HCT116 (cell line): ENCODE measurements around the gene CD7. TPM values are rescaled to one million over a fixed set of nuclear protein-coding genes. Genes with fewer than 3 reads are reported as not detected.

Source experiments
- ATAC-seq: fragments of 200-7000 bp; cut with Tn5 transposase; 2 replicates; pipeline ENCODE4 v1.9.1; 2020; ENCODE audit warnings: mild to moderate bottlenecking, moderate library complexity
- BruUV-seq: library from RNA; stranded (reverse); fragments of 400-500 nt; replicated peaks from 2 replicates; lab custom pipeline; 2021; lab: Mats Ljungman, UMichigan
- CTCF ChIA-PET: fragments of 300-600 bp; sonication (Branson Sonifier 250); formaldehyde crosslinking; loops from one replicate; lab custom pipeline; 2021; ENCODE audit warnings: antibody characterized with exemption; lab: Charles Lee
- POLR2A ChIA-PET: fragments of 300-600, 350-600 bp; sonication (Branson Sonifier 250); formaldehyde crosslinking; loops from one replicate; lab custom pipeline; 2021; ENCODE audit warnings: antibody characterized with exemption; lab: Charles Lee
- RAD21 ChIA-PET, 2 experiments: fragments of 300-600 bp; sonication (Branson Sonifier 250); formaldehyde crosslinking; loops; one replicate each; lab custom pipeline; 2023; ENCODE audit warnings: low total read pairs in 2 of 2; ENCODE audit not compliant: uncharacterized antibody in 2 of 2, unreplicated experiment in 2 of 2, low non-redundant PET in 1 of 2; lab: Charles Lee
- DNase-seq: peaks from one replicate; pipeline ENCODE4 v3.0.0-alpha.2; 2010; ENCODE audit warnings: low read depth, low spot score
- H2AFZ ChIP-seq: fragments of 200-600 bp; shearing (Covaris generic), sonication (generic); 2 replicates; pipeline ENCODE4 v1.6.1; 2017; ENCODE audit warnings: low read depth, mixed run types, mixed read lengths, antibody characterized with exemption, low read length; ENCODE audit not compliant: poor library complexity, severe bottlenecking
- H3K27ac ChIP-seq: 2 replicates; pipeline ENCODE4 v1.5.1; 2012; ENCODE audit warnings: low read depth, low read length
- H3K27me3 ChIP-seq: fragments of 200-600 bp; sonication (generic); 2 replicates; pipeline ENCODE4 v1.6.1; 2016; ENCODE audit warnings: mixed run types, low read length, mixed read lengths; ENCODE audit not compliant: insufficient read depth
- H3K36me3 ChIP-seq, 2 experiments: fragments of 200-500 bp in 1 of 2; fragments of 200-600 bp in 1 of 2; sonication (Bioruptor generic) in 1 of 2; sonication (generic) in 1 of 2; 2 replicates each; pipeline versions ENCODE4 v1.5.1 to v1.6.1; 2014 to 2016; ENCODE audit warnings: low read length in 2 of 2, inconsistent platforms in 1 of 2, mixed read lengths in 1 of 2, mixed run types in 1 of 2; ENCODE audit not compliant: insufficient read depth in 2 of 2, control insufficient read depth in 1 of 2
- H3K4me1 ChIP-seq, 2 experiments: fragments of 200-600 bp in 1 of 2; sonication (generic) in 1 of 2; 2 replicates each; pipeline versions ENCODE4 v1.5.1 to v1.6.1; 2012 to 2017; ENCODE audit warnings: low read length in 2 of 2, inconsistent platforms in 1 of 2, mild to moderate bottlenecking in 1 of 2, mixed read lengths in 1 of 2, mixed run types in 1 of 2, moderate library complexity in 1 of 2; ENCODE audit not compliant: insufficient read depth in 2 of 2, control insufficient read depth in 1 of 2
- H3K4me2 ChIP-seq: fragments of 200-600 bp; sonication (generic); 2 replicates; pipeline ENCODE4 v1.6.1; 2017; ENCODE audit warnings: mixed run types, low read length, mixed read lengths
- H3K4me3 ChIP-seq, 2 experiments: fragments of 200-600 bp in 1 of 2; sonication (generic) in 1 of 2; replicated peaks in 1 of 2; 2 replicates each; pipeline ENCODE4 v1.5.1; 2011 to 2016; ENCODE audit warnings: low read length in 2 of 2, control low read depth in 1 of 2, low read depth in 1 of 2, mild to moderate bottlenecking in 1 of 2, mixed read lengths in 1 of 2, mixed run types in 1 of 2
- H3K79me2 ChIP-seq: fragments of 200-600 bp; sonication (generic); 2 replicates; pipeline ENCODE4 v1.6.1; 2017; ENCODE audit warnings: mild to moderate bottlenecking, mixed run types, low read length, moderate library complexity, mixed read lengths; ENCODE audit not compliant: insufficient read depth
- H3K9ac ChIP-seq: fragments of 200-600 bp; sonication (generic); 2 replicates; pipeline ENCODE4 v1.6.1; 2016; ENCODE audit warnings: low read length, mixed read lengths
- H3K9me2 ChIP-seq: fragments of 200-600 bp; sonication (generic), shearing (Covaris generic); 2 replicates; pipeline ENCODE4 v1.6.1; 2017; ENCODE audit warnings: mixed run types, mild to moderate bottlenecking, moderate library complexity; ENCODE audit not compliant: insufficient read depth
- H3K9me3 ChIP-seq, 2 experiments: fragments of 200-500 bp in 1 of 2; fragments of 200-600 bp in 1 of 2; sonication (Bioruptor generic) in 1 of 2; sonication (generic) in 1 of 2; 2 replicates each; pipeline ENCODE4 v1.6.1; 2014 to 2017; ENCODE audit warnings: low read length in 2 of 2, mixed read lengths in 2 of 2, inconsistent platforms in 1 of 2, low read depth in 1 of 2, mild to moderate bottlenecking in 1 of 2, mixed run types in 1 of 2, moderate library complexity in 1 of 2; ENCODE audit not compliant: control insufficient read depth in 1 of 2, insufficient read depth in 1 of 2
- H4K20me1 ChIP-seq: fragments of 200-600 bp; sonication (generic), shearing (Covaris generic); 2 replicates; pipeline ENCODE4 v1.6.1; 2017; ENCODE audit warnings: mixed run types, mild to moderate bottlenecking, moderate library complexity; ENCODE audit not compliant: insufficient read depth
- CEBPB ChIP-seq: IDR thresholded peaks from 2 replicates; pipeline ENCODE4 v1.6.1; 2012; ENCODE audit warnings: low read depth
- FOSL1 ChIP-seq: IDR thresholded peaks from 2 replicates; pipeline ENCODE4 v1.6.1; 2012; ENCODE audit warnings: low read depth
- JUND ChIP-seq: IDR thresholded peaks from 2 replicates; pipeline ENCODE4 v1.6.1; 2012
- POLR2AphosphoS5 ChIP-seq: IDR thresholded peaks from 2 replicates; pipeline ENCODE4 v1.6.1; 2011; ENCODE audit warnings: mild to moderate bottlenecking, low read depth, low read length, moderate library complexity
- RAD21 ChIP-seq: IDR thresholded peaks from 2 replicates; pipeline ENCODE4 v1.6.1; 2012; ENCODE audit warnings: low read depth, mild to moderate bottlenecking
- SIN3A ChIP-seq: IDR thresholded peaks from 2 replicates; pipeline ENCODE4 v1.6.1; 2012; ENCODE audit warnings: low read depth
- TCF7L2 ChIP-seq: IDR thresholded peaks from 2 replicates; pipeline ENCODE4 v1.7.0; 2011; ENCODE audit warnings: borderline replicate concordance, inconsistent platforms; ENCODE audit not compliant: insufficient read depth, insufficient read length; ENCODE audit errors: extremely low read depth
- intact Hi-C: fragments of 100-400 bp; cut with micrococcal nuclease; formaldehyde crosslinking; loops from 2 replicates; pipeline ENCODE4 v1.10.0; 2022
- total RNA-seq: library from RNA; stranded (reverse); gene quantifications from one replicate; pipeline ENCODE4 v1.2.1, GENCODE V29; 2021; ENCODE audit not compliant: unreplicated experiment
- TF ChIP-seq, protein P1 (sequence below): IDR thresholded peaks from 2 replicates; pipeline ENCODE4 v1.6.1; 2012; ENCODE audit warnings: low read depth
- TF ChIP-seq, protein P2 (sequence below), 3 experiments: fragments of 200-600 bp in 1 of 3; sonication (generic) in 1 of 3; IDR thresholded peaks in 2 of 3; conservative IDR thresholded peaks in 1 of 3; 2 replicates each; pipeline ENCODE4 v1.5.1; 2012 to 2017; ENCODE audit warnings: low read depth in 2 of 3, low read length in 2 of 3, antibody characterized with exemption in 1 of 3, borderline replicate concordance in 1 of 3, control low read depth in 1 of 3, mild to moderate bottlenecking in 1 of 3, mixed read lengths in 1 of 3, mixed run types in 1 of 3, moderate library complexity in 1 of 3; ENCODE audit not compliant: insufficient read depth in 1 of 3

Gene CD7
- total RNA-seq, 1 experiment from 2014 or later = 0.61 TPM

DNA sequence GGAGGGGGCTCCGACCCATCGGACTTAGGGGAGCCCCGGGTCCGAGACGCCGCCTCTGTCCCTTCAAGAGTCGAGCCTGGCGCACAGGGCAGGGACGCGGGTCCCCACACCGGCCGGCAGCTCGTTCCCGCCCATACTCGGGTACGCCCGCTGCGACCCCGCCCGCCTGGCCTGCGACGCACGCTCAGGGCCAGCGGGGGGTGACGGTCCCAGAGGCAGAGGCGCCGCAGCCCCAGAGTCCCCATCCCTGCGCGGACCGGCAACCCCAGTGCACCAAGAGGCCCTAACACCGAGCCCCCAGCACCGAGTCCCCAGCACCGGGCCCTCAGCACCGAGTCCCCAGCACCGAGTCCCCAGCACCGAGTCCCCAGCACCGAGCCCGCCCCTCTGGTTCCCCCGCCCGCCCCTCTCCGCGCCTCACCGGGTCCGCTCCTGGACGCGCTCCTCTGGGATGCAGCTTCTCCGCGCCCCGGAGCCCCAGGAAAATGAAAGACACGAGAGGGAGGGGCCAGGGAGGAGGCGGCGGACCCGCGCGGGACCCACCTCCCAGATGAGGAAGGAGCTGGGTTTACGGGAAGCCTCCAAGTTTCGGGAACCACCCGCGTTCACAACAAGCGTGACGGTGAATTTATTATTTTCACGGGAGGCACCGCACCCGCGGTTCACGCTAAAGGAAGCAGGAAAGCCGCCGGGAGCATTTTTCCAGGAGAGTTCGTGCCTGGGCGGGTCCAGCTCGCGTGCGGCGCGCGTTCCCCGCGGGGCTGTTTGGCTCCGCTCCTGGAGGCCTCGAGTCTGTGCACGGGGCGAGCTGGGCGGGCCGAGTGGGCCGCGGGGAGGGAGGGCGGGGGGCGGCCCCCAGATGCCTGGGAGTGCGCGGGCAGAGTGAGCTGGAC is 16.1 kb upstream of the CD7 start, which contains the start of gene SECTM1:
Gene SECTM1, minus strand, starts transcription at position 488 of the 893 bp plus-strand sequence. CDS start 6,526 bp downstream, outside the sequence.
- H4K20me1 ChIP-seq = no peaks in the 10 kb centered on the region
- TF ChIP-seq FOSL1 (no peak), POLR2AphosphoS5 (no peak), RAD21 (no peak), SIN3A (no peak), CEBPB (no peak), JUND (no peak), TCF7L2 (no peak)
- TF ChIP-seq, protein P1, sequence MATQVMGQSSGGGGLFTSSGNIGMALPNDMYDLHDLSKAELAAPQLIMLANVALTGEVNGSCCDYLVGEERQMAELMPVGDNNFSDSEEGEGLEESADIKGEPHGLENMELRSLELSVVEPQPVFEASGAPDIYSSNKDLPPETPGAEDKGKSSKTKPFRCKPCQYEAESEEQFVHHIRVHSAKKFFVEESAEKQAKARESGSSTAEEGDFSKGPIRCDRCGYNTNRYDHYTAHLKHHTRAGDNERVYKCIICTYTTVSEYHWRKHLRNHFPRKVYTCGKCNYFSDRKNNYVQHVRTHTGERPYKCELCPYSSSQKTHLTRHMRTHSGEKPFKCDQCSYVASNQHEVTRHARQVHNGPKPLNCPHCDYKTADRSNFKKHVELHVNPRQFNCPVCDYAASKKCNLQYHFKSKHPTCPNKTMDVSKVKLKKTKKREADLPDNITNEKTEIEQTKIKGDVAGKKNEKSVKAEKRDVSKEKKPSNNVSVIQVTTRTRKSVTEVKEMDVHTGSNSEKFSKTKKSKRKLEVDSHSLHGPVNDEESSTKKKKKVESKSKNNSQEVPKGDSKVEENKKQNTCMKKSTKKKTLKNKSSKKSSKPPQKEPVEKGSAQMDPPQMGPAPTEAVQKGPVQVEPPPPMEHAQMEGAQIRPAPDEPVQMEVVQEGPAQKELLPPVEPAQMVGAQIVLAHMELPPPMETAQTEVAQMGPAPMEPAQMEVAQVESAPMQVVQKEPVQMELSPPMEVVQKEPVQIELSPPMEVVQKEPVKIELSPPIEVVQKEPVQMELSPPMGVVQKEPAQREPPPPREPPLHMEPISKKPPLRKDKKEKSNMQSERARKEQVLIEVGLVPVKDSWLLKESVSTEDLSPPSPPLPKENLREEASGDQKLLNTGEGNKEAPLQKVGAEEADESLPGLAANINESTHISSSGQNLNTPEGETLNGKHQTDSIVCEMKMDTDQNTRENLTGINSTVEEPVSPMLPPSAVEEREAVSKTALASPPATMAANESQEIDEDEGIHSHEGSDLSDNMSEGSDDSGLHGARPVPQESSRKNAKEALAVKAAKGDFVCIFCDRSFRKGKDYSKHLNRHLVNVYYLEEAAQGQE = no peak
- TF ChIP-seq, protein P2, sequence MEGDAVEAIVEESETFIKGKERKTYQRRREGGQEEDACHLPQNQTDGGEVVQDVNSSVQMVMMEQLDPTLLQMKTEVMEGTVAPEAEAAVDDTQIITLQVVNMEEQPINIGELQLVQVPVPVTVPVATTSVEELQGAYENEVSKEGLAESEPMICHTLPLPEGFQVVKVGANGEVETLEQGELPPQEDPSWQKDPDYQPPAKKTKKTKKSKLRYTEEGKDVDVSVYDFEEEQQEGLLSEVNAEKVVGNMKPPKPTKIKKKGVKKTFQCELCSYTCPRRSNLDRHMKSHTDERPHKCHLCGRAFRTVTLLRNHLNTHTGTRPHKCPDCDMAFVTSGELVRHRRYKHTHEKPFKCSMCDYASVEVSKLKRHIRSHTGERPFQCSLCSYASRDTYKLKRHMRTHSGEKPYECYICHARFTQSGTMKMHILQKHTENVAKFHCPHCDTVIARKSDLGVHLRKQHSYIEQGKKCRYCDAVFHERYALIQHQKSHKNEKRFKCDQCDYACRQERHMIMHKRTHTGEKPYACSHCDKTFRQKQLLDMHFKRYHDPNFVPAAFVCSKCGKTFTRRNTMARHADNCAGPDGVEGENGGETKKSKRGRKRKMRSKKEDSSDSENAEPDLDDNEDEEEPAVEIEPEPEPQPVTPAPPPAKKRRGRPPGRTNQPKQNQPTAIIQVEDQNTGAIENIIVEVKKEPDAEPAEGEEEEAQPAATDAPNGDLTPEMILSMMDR (IDR thresholded peaks at IDR 0.05 in 2 of 3, conservative IDR thresholded peaks at IDR 0.05 in 1 of 3; ENCODE audit: borderline replicate concordance in 1 of 3, insufficient read depth in 1 of 3, low read depth in 2 of 3, low read length in 2 of 3) = no peak
- TF ChIP-seq, all 23 proteins: peak for 0
- peak within 1 kb of the TSS; percentile 65 to 72 for H3K4me3 ChIP-seq
- no peaks in the 10 kb centered on the region for H3K9me2 ChIP-seq
- peaks cover 3% of the 10 kb centered on the region; the same call in 1 of the 2 replicates for H3K79me2 ChIP-seq
- H3K4me2 ChIP-seq = peak within 1 kb of the TSS; percentile 97
- H3K27ac ChIP-seq = peak within 1 kb of the TSS; percentile 89
- ATAC-seq (peak; percentile 35), DNase-seq (no peak)
- H2AFZ ChIP-seq = no peak within 1 kb of the TSS
- no peaks in the 10 kb centered on the region for H3K27me3 ChIP-seq
- RAD21 ChIA-PET = no interaction called here
- H3K36me3 ChIP-seq = no peaks in the 10 kb centered on the region
- POLR2A ChIA-PET = interaction anchor here (0.7 to 1.7 kb wide), 6 partner anchors 35 to 746 kb away, joined by 3 to 5 read pairs (median 4); partner anchors contain the start of gene METRNL
- no peaks in the 10 kb centered on the region for H3K9me3 ChIP-seq
- H3K4me1 ChIP-seq = peaks cover 67 to 99% of the 10 kb centered on the region in 2 experiments
- intact Hi-C loops = no loop called here
- CTCF ChIA-PET = interaction anchor here (0.6 to 1.6 kb wide), 7 partner anchors 10 to 443 kb away, joined by 3 to 5 read pairs (median 3); no protein-coding TSS in a partner anchor
- H3K9ac ChIP-seq = peak within 1 kb of the TSS; percentile 85
- no TSS peak for BruUV-seq
